Renal cortex interstitium (tissue), 11 donors: ENCODE data around the gene CCDC13. TPM values are rescaled to one million over a fixed set of nuclear protein-coding genes. Genes with fewer than 3 reads are reported as not detected.

Experiments used
- DNase-seq, 11 donors: peaks; one replicate each; pipeline ENCODE4 v3.0.0-alpha.2; 2013; ENCODE audit warnings: low read depth in 9 of 11, low spot score in 4 of 11; ENCODE audit errors: extremely low read depth in 1 of 11
- polyA plus RNA-seq, 3 donors: library from polyadenylated mRNA; unstranded; fragments of 120-200 nt; gene quantifications; one replicate each; pipeline ENCODE4 v1.2.1, GENCODE V29; 2013; ENCODE audit not compliant: insufficient read length in 3 of 3

CCDC13 gene
- polyA plus RNA-seq, 3 donors = 1.8 to 3.5 (median 2.0) TPM

- no peak for DNase-seq
Observed at GRCh38 chr3:42742259-42742658, 30.8 kb downstream of the CCDC13 start.

GRCh38 chr3:42741796-42742195 is 31.3 kb downstream of the CCDC13 start:
- no peak for DNase-seq

- peak in 4 of 11 donors; percentile 38 to 64 (median 58) for DNase-seq
Observed at GRCh38 chr3:42739401-42740158, 33.5 kb downstream of the CCDC13 start.

DNA sequence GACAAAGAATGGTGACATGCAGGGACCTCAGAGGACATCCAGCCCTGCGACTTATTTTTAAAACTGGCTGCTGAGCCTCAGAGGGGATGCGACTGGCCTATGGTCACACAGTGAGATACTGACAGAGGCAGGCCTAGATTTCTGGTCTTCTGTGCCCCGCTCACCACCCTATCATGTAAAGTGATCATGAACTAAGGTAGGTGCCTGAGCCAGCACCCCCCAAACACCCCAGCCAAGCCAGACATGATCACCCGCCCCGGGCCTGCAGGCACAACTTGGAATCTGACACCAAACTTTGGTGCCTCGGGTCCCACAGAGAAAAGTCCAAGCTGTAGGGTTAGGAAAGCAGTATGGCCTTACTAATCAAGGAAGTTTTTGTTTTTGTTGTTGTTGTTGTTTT is 36.5 kb downstream of the CCDC13 start:
- no peak for DNase-seq

DNA sequence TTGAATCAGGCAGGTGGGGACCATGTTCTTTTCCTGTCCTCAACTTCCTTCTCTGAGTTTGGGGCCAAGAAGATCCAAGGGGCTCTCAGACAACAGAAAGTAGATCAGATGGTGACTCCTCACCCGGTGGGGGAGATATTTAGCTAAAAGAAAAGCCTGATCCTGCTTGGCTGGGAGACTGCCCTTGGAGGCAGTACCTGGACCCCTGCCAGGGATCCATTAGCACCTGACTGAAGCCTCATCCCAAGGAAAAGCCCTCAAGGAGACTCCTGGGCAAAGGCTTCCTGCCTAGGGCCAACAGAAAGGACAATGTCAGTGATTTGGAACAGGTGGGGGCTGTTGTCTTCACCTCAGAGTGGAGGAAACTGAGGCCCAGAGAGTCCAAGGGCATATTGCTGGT is 37.0 kb downstream of the CCDC13 start:
- no peak for DNase-seq

DNA sequence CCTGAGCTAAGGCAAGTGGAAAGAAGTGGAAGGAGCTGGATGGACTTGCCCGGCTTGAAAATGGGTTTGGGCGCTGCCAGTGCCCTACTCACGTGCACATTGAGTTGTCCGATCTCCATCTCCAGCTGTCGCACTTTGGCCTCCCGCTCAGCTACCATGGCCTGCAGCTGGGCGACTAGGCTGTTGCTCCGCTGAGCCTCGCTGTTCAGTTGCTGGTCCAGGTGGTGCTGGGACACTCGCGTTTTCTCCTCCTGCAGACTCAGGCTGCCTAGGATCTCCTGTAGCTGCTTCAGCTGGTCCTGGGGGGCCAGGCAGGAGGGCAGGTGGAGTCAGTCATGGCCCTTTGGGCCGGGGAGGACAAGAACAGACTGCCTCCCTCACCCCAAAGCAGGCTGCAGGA is 37.4 kb downstream of the CCDC13 start:
- no peak for DNase-seq

DNA sequence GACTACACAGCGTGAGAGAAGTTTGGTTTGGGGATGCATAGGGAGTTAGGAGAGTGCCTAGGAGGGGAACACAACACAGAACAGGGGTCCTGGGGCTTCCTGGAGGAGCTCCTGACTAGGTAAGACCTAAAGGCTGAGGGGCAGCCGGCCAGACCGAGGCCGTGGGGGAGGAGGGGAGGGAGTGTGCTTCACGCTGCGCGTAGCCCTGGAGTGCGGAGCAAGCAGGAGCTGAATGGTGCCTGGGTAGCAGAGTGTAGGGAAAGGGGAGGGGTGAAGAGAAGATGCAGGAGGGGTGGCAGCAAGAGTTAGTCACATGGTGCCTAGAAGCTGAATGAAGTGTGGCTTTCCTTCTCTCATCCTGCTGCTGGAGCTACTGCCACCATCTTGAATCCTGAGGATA is 38.0 kb downstream of the CCDC13 start:
- DNase-seq = no peak

DNA sequence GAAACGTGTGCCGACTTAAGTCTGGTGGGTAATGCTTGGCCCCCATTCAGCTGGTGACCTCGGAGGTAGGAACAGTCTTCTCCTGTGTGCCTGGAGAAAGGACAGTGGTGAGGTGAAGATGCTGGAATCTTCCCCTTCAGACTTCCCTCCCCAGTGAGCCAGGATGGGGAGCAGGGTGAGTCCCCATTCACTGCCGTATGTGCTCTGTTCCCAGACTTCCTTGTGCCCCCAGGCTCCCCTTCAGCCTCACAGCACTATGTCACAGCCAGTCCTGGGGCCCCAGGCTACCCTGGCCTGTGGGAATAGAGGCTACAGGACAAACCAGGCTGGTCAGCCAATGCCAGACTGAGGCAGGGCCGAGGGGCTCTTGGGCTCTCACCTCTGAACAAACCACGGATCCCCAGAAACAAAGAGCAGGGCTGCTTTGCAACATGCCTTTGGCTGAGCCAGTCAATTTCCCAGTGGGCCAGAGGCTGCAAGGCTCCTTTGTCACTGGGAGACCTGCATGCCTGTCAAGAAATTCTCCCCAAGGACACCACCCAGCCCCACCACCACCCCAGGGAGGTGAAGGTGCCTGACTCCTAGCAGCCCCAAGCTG is 38.7 kb downstream of the CCDC13 start:
- DNase-seq = no peak

- DNase-seq = no peak
Observed at GRCh38 chr3:42733501-42734262, 39.4 kb downstream of the CCDC13 start.

- DNase-seq = no peak
Observed at GRCh38 chr3:42732829-42733459, 40.1 kb downstream of the CCDC13 start.

DNA sequence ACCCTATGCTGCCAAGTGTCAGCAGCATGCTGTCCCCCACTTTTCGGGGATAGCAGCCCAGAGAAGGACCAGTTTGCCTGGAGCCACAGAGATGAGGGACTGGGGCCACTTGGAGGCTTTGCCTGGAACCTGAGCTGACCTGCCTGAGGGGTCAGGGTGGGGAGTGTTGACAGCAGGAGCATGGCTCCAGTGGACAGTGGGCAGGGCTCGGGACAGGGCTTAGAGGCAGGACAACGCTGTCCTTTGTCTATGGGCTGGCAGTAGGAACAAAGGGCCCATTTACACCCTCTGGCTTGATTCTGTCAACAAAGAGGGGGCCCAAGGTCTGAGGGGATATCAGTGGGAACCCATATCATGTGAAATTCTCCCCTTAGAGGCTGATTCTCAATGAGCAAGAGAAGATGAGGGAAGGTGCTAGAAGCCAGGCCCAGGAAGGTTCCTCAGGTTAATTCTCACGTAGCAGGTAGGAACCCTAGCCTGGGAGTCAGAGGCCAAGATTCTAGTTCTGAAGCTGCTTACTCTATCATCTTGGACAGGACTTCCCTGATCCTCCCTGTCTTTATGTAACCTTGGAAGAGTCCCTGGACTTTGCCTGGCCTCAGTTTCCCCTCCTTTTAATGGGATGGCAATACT is 40.7 kb downstream of the CCDC13 start:
- DNase-seq = no peak

GRCh38 chr3:42731476-42732195 is 41.4 kb downstream of the CCDC13 start:
- no peak for DNase-seq

- DNase-seq = no peak
Observed at GRCh38 chr3:42730706-42731420, 42.2 kb downstream of the CCDC13 start.

- no peak for DNase-seq
Observed at GRCh38 chr3:42730294-42730693, 42.8 kb downstream of the CCDC13 start.

DNA sequence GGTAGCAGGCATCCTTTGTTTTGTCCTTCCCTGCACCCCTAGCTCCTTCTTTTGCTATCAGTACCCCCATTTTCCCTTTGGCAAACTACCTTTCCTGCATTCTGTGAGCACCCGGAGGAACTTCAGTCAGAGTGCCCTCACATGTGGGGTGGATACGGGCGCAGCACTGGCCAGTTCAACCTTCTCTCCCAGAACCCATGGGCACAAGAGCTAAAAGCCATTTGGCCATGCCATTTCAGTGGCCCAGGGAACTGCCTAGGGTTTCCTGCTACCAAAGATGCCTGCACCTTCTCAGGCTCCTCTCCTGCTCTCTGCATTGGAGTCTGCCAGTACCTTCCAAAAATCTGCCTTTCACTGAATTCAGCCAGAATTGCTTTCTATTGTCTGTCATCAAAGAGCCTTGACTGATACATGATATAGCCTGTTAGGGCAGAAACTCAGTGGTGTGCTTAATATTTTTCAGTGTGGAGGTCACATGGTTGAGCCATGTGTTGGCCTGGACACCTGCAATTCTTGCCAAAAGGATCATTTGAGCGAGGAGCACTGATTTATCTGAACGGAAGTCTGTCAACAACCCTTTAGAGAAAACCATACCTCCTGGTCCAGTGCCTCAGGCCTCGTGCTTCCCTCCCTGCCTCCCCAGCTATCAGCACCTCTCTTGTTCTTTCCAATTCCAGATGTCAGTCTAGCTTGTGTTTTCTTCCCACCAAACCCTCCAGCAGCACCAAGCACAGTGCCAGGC is 43.5 kb downstream of the CCDC13 start:
- DNase-seq = no peak

DNA sequence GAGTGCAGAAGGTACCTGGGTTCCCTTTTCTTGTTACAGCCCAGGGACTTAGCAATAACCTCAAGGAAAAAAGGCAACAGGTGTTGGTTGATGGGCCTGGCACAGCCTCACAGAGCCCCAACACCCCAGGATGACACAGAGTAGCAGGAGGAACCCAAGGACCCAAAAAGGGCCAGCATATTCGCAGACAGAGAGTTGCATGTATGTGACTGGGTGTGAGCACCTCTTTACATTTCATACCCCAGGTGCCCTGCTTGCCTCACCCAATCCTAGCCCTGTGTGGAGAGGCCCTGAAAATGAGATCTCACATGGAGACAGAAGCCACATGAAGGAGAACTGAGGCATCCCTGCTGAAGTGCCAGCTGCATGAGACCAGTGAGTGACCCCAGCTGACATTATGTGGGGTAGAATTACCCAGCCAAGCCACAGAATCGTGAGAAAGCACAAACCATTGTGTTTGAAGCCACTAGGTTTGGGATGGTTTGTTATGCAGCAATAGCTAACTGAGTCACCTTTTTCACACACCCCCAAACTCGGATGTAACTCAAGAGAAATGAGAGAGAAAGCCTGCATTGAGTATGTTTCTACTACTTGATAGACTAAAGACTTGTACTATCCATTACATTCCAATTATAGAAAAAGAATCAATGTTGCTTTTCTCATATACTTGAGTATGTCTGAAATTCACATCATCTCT is 44.2 kb downstream of the CCDC13 start:
- DNase-seq = no peak

DNA sequence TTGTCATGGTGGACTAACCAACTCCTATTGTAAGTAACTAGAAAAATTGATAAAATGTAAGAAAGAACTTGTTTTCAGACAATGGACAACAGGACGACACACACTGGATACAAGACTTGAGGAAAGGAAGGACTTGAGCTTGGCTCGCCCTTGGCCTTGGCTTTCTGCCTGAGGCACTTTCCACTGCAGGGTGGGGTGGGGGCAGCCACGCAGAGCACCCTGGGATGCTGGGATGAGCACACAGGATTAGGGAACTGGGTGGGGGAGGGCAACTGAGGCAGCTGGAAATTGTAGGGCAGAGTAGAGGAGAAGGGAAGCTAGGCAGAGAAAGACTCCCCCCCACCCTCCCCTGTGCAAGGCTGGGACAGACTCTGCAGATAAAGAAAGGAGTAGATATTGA is 45.0 kb downstream of the CCDC13 start:
- no peak for DNase-seq
